ENCODE results near the gene GNAL.

GNAL gene

DNA sequence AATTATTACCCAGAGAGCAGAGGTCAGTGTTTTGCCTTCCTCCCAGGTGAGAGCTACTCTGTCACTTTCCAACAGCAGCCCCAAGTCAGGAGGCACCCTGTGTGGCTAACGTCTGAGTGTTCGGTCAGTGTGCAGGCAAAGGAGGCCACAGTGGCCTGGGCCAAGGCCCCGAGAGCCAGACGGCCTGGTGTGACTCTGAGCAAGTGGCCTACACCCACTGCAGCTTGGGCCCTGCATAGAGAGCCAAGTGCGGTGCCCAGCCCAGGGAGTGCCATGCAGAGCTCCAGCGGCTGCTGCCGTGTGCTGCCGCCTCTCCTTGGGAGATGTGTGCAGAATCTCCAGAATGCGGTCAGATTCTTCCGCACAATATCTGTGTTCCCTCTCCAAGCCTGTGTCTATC lies 70.4 kb downstream of the GNAL start:
- DNase-seq (ENCODE audit: low spot score) = no peak
- H3K27ac ChIP-seq = no peak overlapping the region
- CTCF ChIA-PET = interaction anchor here (1.2 kb wide), 1 partner anchor 26 kb away, joined by 3 read pairs; no protein-coding TSS in a partner anchor
- POLR2A ChIA-PET (ENCODE audit: low non-redundant PET) = no interaction called here
- TF ChIP-seq, protein P1, sequence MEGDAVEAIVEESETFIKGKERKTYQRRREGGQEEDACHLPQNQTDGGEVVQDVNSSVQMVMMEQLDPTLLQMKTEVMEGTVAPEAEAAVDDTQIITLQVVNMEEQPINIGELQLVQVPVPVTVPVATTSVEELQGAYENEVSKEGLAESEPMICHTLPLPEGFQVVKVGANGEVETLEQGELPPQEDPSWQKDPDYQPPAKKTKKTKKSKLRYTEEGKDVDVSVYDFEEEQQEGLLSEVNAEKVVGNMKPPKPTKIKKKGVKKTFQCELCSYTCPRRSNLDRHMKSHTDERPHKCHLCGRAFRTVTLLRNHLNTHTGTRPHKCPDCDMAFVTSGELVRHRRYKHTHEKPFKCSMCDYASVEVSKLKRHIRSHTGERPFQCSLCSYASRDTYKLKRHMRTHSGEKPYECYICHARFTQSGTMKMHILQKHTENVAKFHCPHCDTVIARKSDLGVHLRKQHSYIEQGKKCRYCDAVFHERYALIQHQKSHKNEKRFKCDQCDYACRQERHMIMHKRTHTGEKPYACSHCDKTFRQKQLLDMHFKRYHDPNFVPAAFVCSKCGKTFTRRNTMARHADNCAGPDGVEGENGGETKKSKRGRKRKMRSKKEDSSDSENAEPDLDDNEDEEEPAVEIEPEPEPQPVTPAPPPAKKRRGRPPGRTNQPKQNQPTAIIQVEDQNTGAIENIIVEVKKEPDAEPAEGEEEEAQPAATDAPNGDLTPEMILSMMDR (conservative IDR thresholded peaks at IDR 0.05; ENCODE audit: low read depth) = no peak

DNA sequence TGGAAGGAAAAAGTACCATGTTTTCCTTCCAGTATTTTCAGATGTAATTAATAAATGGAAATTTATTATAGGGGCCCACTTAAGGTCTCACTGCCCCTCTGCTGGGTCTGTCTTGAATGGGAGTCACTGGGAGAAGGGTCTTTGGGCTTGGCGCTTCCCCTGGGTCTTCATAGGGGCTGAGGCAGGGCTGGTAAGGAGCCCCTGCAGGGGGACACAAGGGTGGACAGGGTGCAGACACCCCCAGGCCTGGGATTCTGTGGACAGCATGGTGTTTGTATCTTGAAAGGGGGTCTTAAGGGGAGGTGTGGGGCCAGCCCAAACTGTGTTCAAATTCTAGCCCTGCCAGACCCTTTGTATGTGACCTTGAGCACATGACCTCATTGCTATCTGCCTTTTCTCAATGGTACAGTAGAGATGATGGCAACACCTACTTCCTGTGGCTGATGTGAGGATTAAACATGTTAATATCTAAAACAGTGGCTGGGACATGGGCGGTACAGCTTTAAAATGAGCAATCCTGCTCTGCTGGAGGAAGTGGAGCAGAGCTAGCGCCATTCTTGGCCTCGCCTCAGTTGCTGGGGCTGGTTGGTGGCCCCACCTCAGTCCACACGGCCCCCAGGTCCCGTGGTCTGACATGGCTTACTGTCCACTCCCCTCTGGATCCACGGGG lies 71.6 kb downstream of the GNAL start:
- TF ChIP-seq, protein P1 (conservative IDR thresholded peaks at IDR 0.05; ENCODE audit: low read depth) = no peak
- CTCF ChIA-PET = interaction anchor here (0.6 to 1.2 kb wide), 2 partner anchors 105 to 189 kb away, joined by 3 read pairs; no protein-coding TSS in a partner anchor
- POLR2A ChIA-PET (ENCODE audit: low non-redundant PET) = no interaction called here
- DNase-seq (ENCODE audit: low spot score) = no peak
- no peak overlapping the region for H3K27ac ChIP-seq

DNA sequence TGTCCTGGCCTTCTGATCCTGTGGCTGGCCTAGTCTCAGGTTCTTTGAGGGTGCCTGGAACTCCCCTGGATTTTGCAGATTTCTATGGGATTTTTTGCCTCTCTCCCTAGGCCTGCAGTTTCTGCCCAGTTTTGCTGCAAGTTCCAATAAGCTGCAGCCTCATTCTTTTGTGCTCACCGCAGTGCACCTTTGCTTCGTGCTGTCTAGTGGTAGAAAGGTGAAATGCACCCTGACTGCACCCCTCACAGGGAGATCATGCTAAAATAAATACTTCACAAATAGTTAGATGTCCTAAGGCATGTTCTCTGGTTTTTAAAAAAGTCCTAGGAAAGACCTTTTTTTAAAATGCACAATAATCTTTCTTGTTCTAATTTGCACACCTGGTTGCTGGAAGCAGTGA lies 72.5 kb downstream of the GNAL start:
- TF ChIP-seq, protein P1 (conservative IDR thresholded peaks at IDR 0.05; ENCODE audit: low read depth) = no peak
- POLR2A ChIA-PET (ENCODE audit: low non-redundant PET) = no interaction called here
- DNase-seq (ENCODE audit: low spot score) = no peak
- no peak overlapping the region for H3K27ac ChIP-seq
- CTCF ChIA-PET = interaction anchor here (0.6 to 1.2 kb wide), 2 partner anchors 106 to 188 kb away, joined by 3 read pairs; no protein-coding TSS in a partner anchor

DNA sequence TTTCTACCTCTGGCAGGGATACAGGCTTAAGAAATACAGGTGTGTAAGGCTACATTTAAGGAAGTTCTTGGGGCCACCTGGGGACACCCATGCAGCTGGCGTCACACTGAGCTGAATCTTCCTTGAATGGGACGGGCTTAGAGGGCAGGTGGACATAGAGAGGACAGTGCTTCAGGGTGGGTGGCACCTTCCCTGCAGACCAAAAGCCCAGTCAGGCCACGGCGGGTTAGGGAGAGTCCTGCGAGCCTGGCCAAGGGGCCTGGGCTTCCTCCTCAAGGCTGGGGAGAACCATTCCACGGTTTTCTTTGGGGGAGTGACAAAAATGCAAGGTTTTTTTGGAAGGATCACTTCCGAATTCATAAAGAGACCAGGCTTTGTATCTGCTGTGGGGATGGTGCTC lies 73.4 kb downstream of the GNAL start:
- POLR2A ChIA-PET (ENCODE audit: low non-redundant PET) = no interaction called here

DNA sequence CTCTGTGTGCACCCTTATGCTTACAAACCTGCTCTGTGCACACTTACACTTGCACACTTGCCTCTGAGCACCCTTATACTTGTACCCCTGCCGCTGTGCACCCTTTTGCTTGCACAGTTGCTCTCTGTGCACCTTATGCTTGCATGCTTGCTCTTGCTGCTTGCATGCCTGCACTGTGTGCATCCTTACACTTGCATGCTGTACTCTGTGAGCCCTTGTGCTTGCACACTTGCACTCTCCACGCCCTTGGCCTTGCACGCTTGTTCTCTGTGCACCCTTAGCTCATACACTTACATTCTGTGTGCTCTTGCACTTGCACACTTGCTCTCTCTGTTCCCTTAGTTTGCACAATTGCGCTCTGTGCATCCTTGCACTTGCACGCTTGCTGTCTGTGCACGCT lies 78.3 kb downstream of the GNAL start:
- H3K27ac ChIP-seq = no peak overlapping the region
- TF ChIP-seq, protein P1 (conservative IDR thresholded peaks at IDR 0.05; ENCODE audit: low read depth) = no peak
- POLR2A ChIA-PET (ENCODE audit: low non-redundant PET) = no interaction called here
- CTCF ChIA-PET = no interaction called here
- no peak for DNase-seq (ENCODE audit: low spot score)

More for the DNA sequence above, 73.4 kb downstream of the GNAL start:
- CTCF ChIA-PET = interaction anchor here (0.5 to 0.6 kb wide), 2 partner anchors 56 to 146 kb away, joined by 3 read pairs; partner anchors contain the start of gene MPPE1
- TF ChIP-seq, protein P1 (conservative IDR thresholded peaks at IDR 0.05; ENCODE audit: low read depth) = no peak
- DNase-seq (ENCODE audit: low spot score) = no peak
- no peak overlapping the region for H3K27ac ChIP-seq

DNA sequence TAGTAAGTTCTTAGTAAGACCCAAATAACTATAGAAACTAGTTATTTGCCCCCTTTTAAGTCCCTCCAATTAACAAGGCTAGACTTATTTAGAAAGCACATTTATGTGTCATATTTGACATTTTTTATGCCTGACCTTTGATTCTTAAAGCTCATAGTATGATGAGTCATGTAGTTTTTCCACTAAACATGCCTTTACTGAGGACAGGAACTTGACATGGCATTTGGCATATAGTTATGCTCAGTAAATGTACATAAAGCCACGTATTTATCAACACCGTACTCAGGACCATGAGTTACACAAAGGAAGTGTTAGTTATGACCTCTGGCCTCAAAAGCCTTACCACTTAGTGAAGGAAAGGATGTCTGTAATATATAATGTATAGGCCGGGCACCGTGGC lies 78.9 kb downstream of the GNAL start:
- ChIA-PET POLR2A (ENCODE audit: low non-redundant PET) (no interaction called here), CTCF (no interaction called here)
- TF ChIP-seq, protein P1 (conservative IDR thresholded peaks at IDR 0.05; ENCODE audit: low read depth) = no peak
- no peak overlapping the region for H3K27ac ChIP-seq
- DNase-seq (ENCODE audit: low spot score) = peak; percentile 53

Data from RWPE1 (cell line).